ENCODE data around the gene BBOX1.

Gene BBOX1

DNA sequence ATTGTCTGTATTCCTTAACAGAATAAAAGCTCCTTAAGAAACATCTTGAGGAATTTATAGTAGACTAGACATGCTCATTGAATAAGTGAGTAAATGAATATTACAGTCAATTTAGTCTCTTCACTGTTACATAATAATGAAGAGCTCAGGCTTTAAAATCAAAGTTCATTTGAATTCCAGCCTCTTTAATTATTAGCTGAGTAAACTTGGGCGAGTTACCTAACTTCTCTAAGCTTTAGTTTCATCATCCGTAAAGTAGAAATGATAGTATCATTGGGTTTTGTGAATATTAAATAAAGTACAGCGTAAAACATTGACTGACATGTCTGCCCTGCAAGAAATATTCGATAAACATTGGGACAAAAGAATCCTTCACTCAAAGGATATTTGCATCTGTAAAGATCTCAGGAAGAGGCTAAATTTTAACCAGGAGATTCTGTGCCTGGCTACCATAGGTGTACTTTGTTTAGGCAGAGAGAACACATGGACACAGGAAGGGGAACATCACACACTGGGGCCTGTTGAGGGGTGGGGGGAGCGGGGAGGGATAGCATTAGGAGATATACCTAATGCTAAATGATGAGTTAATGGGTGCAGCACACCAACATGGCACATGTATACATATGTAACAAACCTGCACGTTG, 15.2 kb upstream of the BBOX1 start:
- no peak for DNase-seq (ENCODE audit: low spot score)
- H3K27ac ChIP-seq, result no peak overlapping the region
- CTCF ChIA-PET, result interaction anchor here (0.8 kb wide), 1 partner anchor 36 kb away, joined by 3 read pairs; no protein-coding TSS in a partner anchor
- TF ChIP-seq, protein P1, sequence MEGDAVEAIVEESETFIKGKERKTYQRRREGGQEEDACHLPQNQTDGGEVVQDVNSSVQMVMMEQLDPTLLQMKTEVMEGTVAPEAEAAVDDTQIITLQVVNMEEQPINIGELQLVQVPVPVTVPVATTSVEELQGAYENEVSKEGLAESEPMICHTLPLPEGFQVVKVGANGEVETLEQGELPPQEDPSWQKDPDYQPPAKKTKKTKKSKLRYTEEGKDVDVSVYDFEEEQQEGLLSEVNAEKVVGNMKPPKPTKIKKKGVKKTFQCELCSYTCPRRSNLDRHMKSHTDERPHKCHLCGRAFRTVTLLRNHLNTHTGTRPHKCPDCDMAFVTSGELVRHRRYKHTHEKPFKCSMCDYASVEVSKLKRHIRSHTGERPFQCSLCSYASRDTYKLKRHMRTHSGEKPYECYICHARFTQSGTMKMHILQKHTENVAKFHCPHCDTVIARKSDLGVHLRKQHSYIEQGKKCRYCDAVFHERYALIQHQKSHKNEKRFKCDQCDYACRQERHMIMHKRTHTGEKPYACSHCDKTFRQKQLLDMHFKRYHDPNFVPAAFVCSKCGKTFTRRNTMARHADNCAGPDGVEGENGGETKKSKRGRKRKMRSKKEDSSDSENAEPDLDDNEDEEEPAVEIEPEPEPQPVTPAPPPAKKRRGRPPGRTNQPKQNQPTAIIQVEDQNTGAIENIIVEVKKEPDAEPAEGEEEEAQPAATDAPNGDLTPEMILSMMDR (conservative IDR thresholded peaks at IDR 0.05; ENCODE audit: low read depth), result no peak
- POLR2A ChIA-PET (ENCODE audit: low non-redundant PET), result no interaction called here

DNA sequence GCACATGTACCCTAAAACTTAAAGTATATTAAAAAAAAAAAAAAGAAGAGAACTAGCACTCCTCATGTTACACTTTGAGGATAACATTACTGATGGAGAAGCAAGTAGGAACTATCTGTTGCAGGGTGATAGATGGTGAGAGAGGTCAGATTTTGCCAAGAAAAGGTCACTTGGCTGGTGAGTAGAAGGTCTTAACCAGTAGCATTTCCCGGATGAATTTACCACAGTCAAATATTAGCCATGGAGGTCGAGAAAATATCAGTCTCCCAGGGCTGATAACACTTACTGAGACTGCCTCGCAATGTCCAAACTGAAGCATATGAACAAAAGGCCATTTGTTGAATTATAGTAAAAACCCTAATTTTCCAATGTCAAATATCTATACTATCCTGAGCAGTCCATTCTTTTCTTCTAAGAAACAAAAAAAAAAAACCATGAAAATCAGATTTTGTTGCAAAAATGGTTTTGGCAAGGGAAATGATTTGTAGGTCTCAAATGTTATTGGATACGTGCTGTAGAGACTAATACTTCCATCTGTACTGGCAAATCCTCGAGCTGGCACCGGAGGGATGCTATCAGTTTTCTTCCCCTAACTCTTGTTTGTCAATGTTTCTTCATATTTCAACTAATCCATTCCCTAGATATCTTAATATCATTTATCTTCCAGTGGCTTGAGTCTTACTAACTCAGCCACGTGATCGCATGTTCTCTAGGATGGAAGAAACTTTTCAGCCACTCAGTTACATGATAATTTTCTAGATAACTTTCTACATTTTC, 14.5 kb upstream of the BBOX1 start:
- DNase-seq (ENCODE audit: low spot score), result no peak
- H3K27ac ChIP-seq, result no peak overlapping the region
- TF ChIP-seq, protein P1 (conservative IDR thresholded peaks at IDR 0.05; ENCODE audit: low read depth), result no peak
- POLR2A ChIA-PET (ENCODE audit: low non-redundant PET), result no interaction called here
- CTCF ChIA-PET, result no interaction called here

DNA sequence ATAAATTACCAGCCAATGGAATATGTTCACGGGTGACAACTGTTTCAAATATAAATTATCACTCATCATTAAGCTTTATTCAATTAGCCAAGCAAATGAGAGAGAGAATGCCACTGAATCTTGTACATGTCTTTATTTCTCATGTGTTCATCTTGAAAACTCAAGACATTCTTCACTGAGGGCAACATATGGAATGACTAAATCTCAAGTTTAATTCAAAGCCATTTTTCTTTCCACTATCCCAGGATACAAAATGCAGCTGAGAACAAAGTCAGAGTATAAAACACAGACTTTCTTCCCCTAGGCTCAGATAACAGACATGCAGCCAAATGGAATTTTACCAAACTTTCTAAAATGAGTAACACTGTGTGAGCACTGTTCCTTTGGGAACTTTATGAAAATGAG, 12.1 kb upstream of the BBOX1 start:
- CTCF ChIA-PET, result no interaction called here
- TF ChIP-seq, protein P1 (conservative IDR thresholded peaks at IDR 0.05; ENCODE audit: low read depth), result no peak
- no peak overlapping the region for H3K27ac ChIP-seq
- no peak for DNase-seq (ENCODE audit: low spot score)
- POLR2A ChIA-PET (ENCODE audit: low non-redundant PET), result no interaction called here

DNA sequence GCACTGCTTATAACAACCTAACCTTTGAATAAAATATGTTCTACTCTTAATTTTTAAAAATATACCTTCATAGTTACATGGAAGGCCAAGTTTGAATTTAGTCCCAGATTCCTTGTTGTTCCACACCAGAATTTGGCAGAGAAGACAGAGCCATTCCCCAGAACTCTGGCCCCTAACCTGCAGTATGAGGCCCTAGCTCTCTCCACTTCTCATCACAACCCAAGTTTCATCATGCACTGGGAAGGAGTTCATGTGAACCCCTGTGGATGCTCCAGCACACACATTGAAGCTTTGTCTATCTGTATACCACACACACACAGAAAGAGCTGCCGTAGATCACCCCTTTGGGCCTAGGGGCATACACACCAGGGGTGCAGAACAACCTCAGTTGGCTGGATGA, 10.6 kb upstream of the BBOX1 start:
- POLR2A ChIA-PET (ENCODE audit: low non-redundant PET), result no interaction called here
- CTCF ChIA-PET, result no interaction called here
- no peak overlapping the region for H3K27ac ChIP-seq
- no peak for DNase-seq (ENCODE audit: low spot score)
- TF ChIP-seq, protein P1 (conservative IDR thresholded peaks at IDR 0.05; ENCODE audit: low read depth), result no peak

DNA sequence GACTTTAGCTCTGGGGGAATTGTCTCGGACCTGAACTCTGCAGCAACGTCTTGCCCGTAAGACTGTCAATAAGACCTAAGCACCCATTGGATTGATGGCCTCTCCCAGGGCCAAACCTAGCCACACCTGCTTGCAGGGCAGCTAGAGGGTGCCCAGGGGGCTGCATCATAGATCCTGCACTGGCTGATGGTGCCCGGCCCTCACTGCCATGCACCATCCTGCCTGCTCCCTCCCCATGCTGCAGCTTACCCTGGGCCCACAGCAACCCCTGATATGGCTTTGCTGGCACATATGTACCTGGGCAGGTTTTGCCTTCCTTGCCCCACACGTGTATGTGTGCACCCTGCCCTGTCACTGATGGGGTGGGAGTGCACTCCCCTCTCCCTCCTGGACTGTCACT, 8.9 kb upstream of the BBOX1 start:
- no peak for DNase-seq (ENCODE audit: low spot score)
- ChIA-PET POLR2A (ENCODE audit: low non-redundant PET) (no interaction called here), CTCF (interaction anchor here (0.6 kb wide), 1 partner anchor 290 kb away, joined by 3 read pairs; no protein-coding TSS in a partner anchor)
- H3K27ac ChIP-seq, result no peak overlapping the region
- TF ChIP-seq, protein P1 (conservative IDR thresholded peaks at IDR 0.05; ENCODE audit: low read depth), result no peak

DNA sequence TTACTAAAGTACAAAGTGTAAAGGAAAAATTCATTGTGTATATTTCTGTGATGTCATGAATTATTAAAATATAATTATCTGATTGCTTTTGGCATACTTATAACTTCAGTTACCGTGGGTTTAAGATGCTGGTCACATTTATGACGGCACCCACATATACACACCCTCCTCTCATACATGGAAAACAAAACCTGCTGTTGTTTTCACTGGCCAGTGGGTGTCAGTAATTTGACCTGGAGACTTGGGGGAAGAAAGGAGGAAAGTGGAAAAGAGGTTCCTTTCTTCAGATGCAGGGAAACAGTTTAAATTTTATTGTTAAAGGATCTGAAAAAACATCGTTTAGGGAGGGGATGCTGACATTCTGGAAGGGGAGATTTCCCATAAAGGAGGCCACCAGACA, 742 bp upstream of the BBOX1 start:
- TF ChIP-seq, protein P1 (conservative IDR thresholded peaks at IDR 0.05; ENCODE audit: low read depth), result peak; percentile 29; the same call in 1 of the 2 replicates
- peak; percentile 29 for DNase-seq (ENCODE audit: low spot score)
- POLR2A ChIA-PET (ENCODE audit: low non-redundant PET), result no interaction called here
- CTCF ChIA-PET, result no interaction called here
- H3K27ac ChIP-seq, result peak overlapping the region; percentile 78
